GM12878 (cell line): ENCODE results near the gene RFWD3. TPM values are rescaled to one million over a fixed set of nuclear protein-coding genes. Genes with fewer than 3 reads are reported as not detected.

Experiments used
- ATF2 ChIP-seq: IDR thresholded peaks from 2 replicates; pipeline ENCODE4 v1.6.1; 2012; ENCODE audit warnings: low read length, inconsistent platforms
- BMI1 ChIP-seq: fragments of 450-650 bp; IDR thresholded peaks from 2 replicates; pipeline ENCODE4 v1.6.1; 2016; ENCODE audit warnings: mild to moderate bottlenecking, moderate library complexity, borderline replicate concordance
- CEBPZ ChIP-seq: fragments of 150-350 bp; IDR thresholded peaks from 2 replicates; pipeline ENCODE4 v1.6.1; 2016; ENCODE audit warnings: low read depth, low read length
- EZH2 ChIP-seq: IDR thresholded peaks from 2 replicates; pipeline ENCODE4 v1.6.1; 2012; ENCODE audit warnings: low read depth, mild to moderate bottlenecking, control low read depth, inconsistent platforms, low read length, borderline replicate concordance; ENCODE audit not compliant: control insufficient read depth
- HSF1 ChIP-seq: fragments of 150-350 bp; IDR thresholded peaks from 2 replicates; pipeline ENCODE4 v1.6.1; 2014; ENCODE audit warnings: mild to moderate bottlenecking, low read depth, low read length
- IKZF2 ChIP-seq, 2 experiments: fragments of 450-650 bp; IDR thresholded peaks; 2 replicates each; pipeline ENCODE4 v1.6.1; 2017; ENCODE audit warnings: mild to moderate bottlenecking in 2 of 2, moderate library complexity in 2 of 2
- MAX ChIP-seq: IDR thresholded peaks from 2 replicates; pipeline ENCODE4 v1.6.1; 2012; ENCODE audit warnings: low read depth, low read length, improper control_type of control experiment
- MEF2A ChIP-seq: IDR thresholded peaks from 2 replicates; pipeline ENCODE4 v1.6.1; 2011; ENCODE audit warnings: low read depth, mild to moderate bottlenecking, low read length, moderate library complexity; ENCODE audit not compliant: insufficient read depth
- MXI1 ChIP-seq: fragments of 150-350 bp; IDR thresholded peaks from 2 replicates; pipeline ENCODE4 v1.6.1; 2011; ENCODE audit warnings: low read depth, mild to moderate bottlenecking, inconsistent platforms, low read length, improper control_type of control experiment
- NR2C2 ChIP-seq: IDR thresholded peaks from 2 replicates; pipeline ENCODE4 v1.6.1; 2011; ENCODE audit warnings: borderline replicate concordance, low read depth; ENCODE audit not compliant: control insufficient read depth, insufficient read length
- PML ChIP-seq: IDR thresholded peaks from 2 replicates; pipeline ENCODE4 v1.6.1; 2012; ENCODE audit warnings: low read length, inconsistent platforms
- RAD51 ChIP-seq: fragments of 450-650 bp; IDR thresholded peaks from 2 replicates; pipeline ENCODE4 v1.6.1; 2016; ENCODE audit warnings: moderate library complexity, mild to moderate bottlenecking, inconsistent platforms
- RFX5 ChIP-seq: IDR thresholded peaks from 2 replicates; pipeline ENCODE4 v1.6.1; 2011; ENCODE audit warnings: low read depth, low read length, improper control_type of control experiment
- SMARCA5 ChIP-seq: fragments of 450-650 bp; IDR thresholded peaks from 2 replicates; pipeline ENCODE4 v1.6.1; 2017; ENCODE audit warnings: mild to moderate bottlenecking
- SMC3 ChIP-seq: IDR thresholded peaks from 2 replicates; pipeline ENCODE4 v1.6.1; 2011; ENCODE audit warnings: low read length, improper control_type of control experiment, borderline replicate concordance
- SP1 ChIP-seq: IDR thresholded peaks from one replicate; pipeline ENCODE4 v1.6.1; 2011; ENCODE audit warnings: low read depth, low read length
- TARDBP ChIP-seq: IDR thresholded peaks from 2 replicates; pipeline ENCODE4 v1.6.1; 2016; ENCODE audit warnings: borderline replicate concordance
- TCF7 ChIP-seq: IDR thresholded peaks from 2 replicates; pipeline ENCODE4 v1.6.1; 2014; ENCODE audit warnings: antibody characterized with exemption, borderline replicate concordance
- USF2 ChIP-seq: IDR thresholded peaks from 2 replicates; pipeline ENCODE4 v1.6.1; 2011; ENCODE audit warnings: low read depth, low read length, improper control_type of control experiment, borderline replicate concordance
- polyA plus RNA-seq, 11 experiments: library from polyadenylated mRNA; depleted of rRNA in 4 of 11; unstranded in 6 of 11; stranded (reverse) in 5 of 11; fragments of >200 nt; fragmentation: Nextera tagmentation in 4 of 11; fragmentation: Illumina TruSeq in 1 of 11; extraction: Ambion mirVana in 4 of 11; extraction: Trizol in 1 of 11; gene quantifications; 1 replicate in 1 of 11; 2 replicates in 10 of 11; pipeline versions ENCODE4 v1.2.1 to v1.2.3, GENCODE V29; 2011 to 2016; ENCODE audit warnings: inconsistent platforms in 2 of 11, missing spikeins in 2 of 11, low read depth in 1 of 11
- total RNA-seq, 4 experiments: library from RNA; depleted of rRNA in 3 of 4; stranded (reverse); fragments of >200 nt in 3 of 4; fragmentation: Illumina TruSeq in 1 of 4; extraction: Trizol in 1 of 4; gene quantifications; 2 replicates each; pipeline versions ENCODE4 v1.2.1 to v1.2.3, GENCODE V29; 2013 to 2021

The RFWD3 gene
- total and polyA plus RNA-seq, 10 of the 15 experiments (the other 5 are each of a cell fraction or from before 2014, with no cell fraction given) = 10.7 to 78.5 (median 51.2) TPM

- TF ChIP-seq ATF2 (no peak), MXI1 (no peak), MEF2A (no peak), SMARCA5 (no peak), HSF1 (no peak), TARDBP (peak; percentile 61), TCF7 (no peak), NR2C2 (no peak), USF2 (peak; percentile 98), BMI1 (no peak), PML (no peak), EZH2 (no peak), SMC3 (no peak), CEBPZ (no peak), RAD51 (peak; percentile 98), IKZF2 (IDR thresholded peaks at IDR 0.05) (no peak), RFX5 (no peak), SP1 (peak; percentile 80), MAX (peak; percentile 89)
Observed at GRCh38 chr16:74695450-74696422, 29.1 kb upstream of the RFWD3 start (continued).
